H1 (cell line): ENCODE data around the gene GRM5. TPM values are rescaled to one million over a fixed set of nuclear protein-coding genes. Genes with fewer than 3 reads are reported as not detected.

Source experiments
- CTCF ChIA-PET: fragments of 300-600 bp; sonication (Branson Sonifier 250); formaldehyde crosslinking; loops from one replicate; lab custom pipeline; 2021; ENCODE audit not compliant: partially characterized antibody; lab: Charles Lee
- POLR2A ChIA-PET: fragments of 300-600 bp; sonication (Branson Sonifier 250); formaldehyde crosslinking; loops from one replicate; lab custom pipeline; 2021; ENCODE audit warnings: inconsistent platforms; ENCODE audit not compliant: partially characterized antibody; lab: Charles Lee
- DNase-seq, 2 experiments: peaks; one replicate each; pipeline versions ENCODE4 v3.0.0 to v3.0.0-alpha.2; 2010 to 2022; ENCODE audit warnings: low spot score in 2 of 2, low read depth in 1 of 2, mixed read lengths in 1 of 2
- FAIRE-seq: peaks from 2 replicates; lab custom pipeline; 2011; peaks lifted over from hg19 to GRCh38; lab: Jason Lieb, UNC
- H2AFZ ChIP-seq: 2 replicates; pipeline ENCODE4 v1.8.1; 2012; ENCODE audit warnings: low read length, inconsistent platforms
- H2AK5ac ChIP-seq: 2 replicates; pipeline ENCODE4 v1.6.1; 2013; ENCODE audit warnings: low read depth, low read length
- H2BK120ac ChIP-seq: replicated peaks from 2 replicates; pipeline ENCODE3; 2013; ENCODE audit warnings: low read depth, low read length, inconsistent platforms
- H2BK12ac ChIP-seq: 2 replicates; pipeline ENCODE4 v1.6.1; 2013; ENCODE audit warnings: low read depth, low read length
- H2BK15ac ChIP-seq: 2 replicates; pipeline ENCODE4 v1.6.1; 2013; ENCODE audit warnings: low read length
- H2BK20ac ChIP-seq: 2 replicates; pipeline ENCODE4 v1.6.1; 2013; ENCODE audit warnings: low read length
- H2BK5ac ChIP-seq: 2 replicates; pipeline ENCODE4 v1.6.1; 2013; ENCODE audit warnings: low read depth, low read length
- H3K14ac ChIP-seq: 2 replicates; pipeline ENCODE4 v1.6.1; 2013; ENCODE audit warnings: inconsistent platforms; ENCODE audit not compliant: insufficient read length
- H3K18ac ChIP-seq: 2 replicates; pipeline ENCODE4 v1.6.1; 2013; ENCODE audit warnings: low read length; ENCODE audit errors: extremely low read depth
- H3K23ac ChIP-seq: 2 replicates; pipeline ENCODE4 v1.6.1; 2013; ENCODE audit warnings: inconsistent platforms; ENCODE audit not compliant: insufficient read length
- H3K23me2 ChIP-seq: 2 replicates; pipeline ENCODE4 v1.6.1; 2013; ENCODE audit warnings: low read depth, low read length
- H3K27ac ChIP-seq: 2 replicates; pipeline ENCODE4 v1.6.1; 2011; ENCODE audit warnings: low read depth, low read length, inconsistent platforms
- H3K27me3 ChIP-seq, 4 experiments: replicated peaks in 1 of 4; 1 replicate in 1 of 4; 2 replicates in 3 of 4; pipeline versions ENCODE4 v1.6.1 to v1.8.1; 2011 to 2013; ENCODE audit warnings: low read length in 3 of 4, mild to moderate bottlenecking in 3 of 4, inconsistent platforms in 2 of 4, mixed read lengths in 2 of 4, moderate library complexity in 1 of 4; ENCODE audit not compliant: control insufficient read depth in 3 of 4, insufficient read depth in 3 of 4; ENCODE audit errors: extremely low read depth in 1 of 4
- H3K36me3 ChIP-seq, 4 experiments: 2 replicates each; pipeline versions ENCODE4 v1.6.1 to v1.8.1; 2011 to 2013; ENCODE audit warnings: mild to moderate bottlenecking in 4 of 4, low read length in 3 of 4, moderate library complexity in 2 of 4, control low read depth in 1 of 4, inconsistent platforms in 1 of 4; ENCODE audit not compliant: insufficient read depth in 4 of 4, control insufficient read depth in 2 of 4
- H3K4ac ChIP-seq: replicated peaks from 2 replicates; pipeline ENCODE3; 2013; ENCODE audit warnings: low read length, low read depth, mixed read lengths, inconsistent platforms; ENCODE audit not compliant: insufficient read length
- H3K4me1 ChIP-seq, 4 experiments: replicated peaks in 1 of 4; 1 replicate in 1 of 4; 2 replicates in 3 of 4; pipeline versions ENCODE4 v1.6.1 to v1.8.1; 2011 to 2013; ENCODE audit warnings: low read length in 3 of 4, inconsistent platforms in 2 of 4, mixed read lengths in 1 of 4; ENCODE audit not compliant: insufficient read depth in 4 of 4, control insufficient read depth in 3 of 4
- H3K4me2 ChIP-seq, 2 experiments: 2 replicates each; pipeline versions ENCODE4 v1.6.1 to v1.8.1; 2011 to 2013; ENCODE audit warnings: low read depth in 2 of 2, low read length in 2 of 2, control low read depth in 1 of 2, inconsistent platforms in 1 of 2, mild to moderate bottlenecking in 1 of 2; ENCODE audit not compliant: insufficient read depth in 1 of 2
- H3K4me3 ChIP-seq, 4 experiments: fragments of 200-600, 300-600 bp in 1 of 4; sonication (generic), shearing (Covaris generic), sonication (Bioruptor Twin) in 1 of 4; 2 replicates each; pipeline versions ENCODE4 v1.5.1 to v1.8.1; 2011 to 2016; ENCODE audit warnings: low read length in 4 of 4, low read depth in 3 of 4, control low read depth in 2 of 4, inconsistent platforms in 2 of 4, mild to moderate bottlenecking in 2 of 4, mixed read lengths in 1 of 4, moderate library complexity in 1 of 4; ENCODE audit not compliant: insufficient read depth in 2 of 4; ENCODE audit errors: extremely low read depth in 1 of 4
- H3K56ac ChIP-seq: replicated peaks from 2 replicates; pipeline ENCODE3; 2013; ENCODE audit warnings: low read depth, mild to moderate bottlenecking, mixed read lengths, low read length, inconsistent platforms; ENCODE audit not compliant: insufficient read length
- H3K79me1 ChIP-seq: 2 replicates; pipeline ENCODE4 v1.6.1; 2013; ENCODE audit warnings: low read depth, low read length, control low read depth
- H3K79me2 ChIP-seq, 2 experiments: 2 replicates each; pipeline versions ENCODE4 v1.6.1 to v1.8.1; 2012 to 2013; ENCODE audit warnings: low read length in 2 of 2, mild to moderate bottlenecking in 2 of 2, inconsistent platforms in 1 of 2; ENCODE audit not compliant: insufficient read depth in 2 of 2, control insufficient read depth in 1 of 2
- H3K9ac ChIP-seq, 4 experiments: replicated peaks in 1 of 4; 1 replicate in 1 of 4; 2 replicates in 3 of 4; pipeline versions ENCODE4 v1.6.1 to v1.8.1; 2011 to 2013; ENCODE audit warnings: low read depth in 3 of 4, low read length in 3 of 4, control low read depth in 2 of 4, mild to moderate bottlenecking in 2 of 4, moderate library complexity in 2 of 4, inconsistent platforms in 1 of 4; ENCODE audit errors: extremely low read depth in 1 of 4
- H3K9me3 ChIP-seq, 2 experiments: 2 replicates each; pipeline versions ENCODE4 v1.6.1 to v1.8.1; 2012 to 2013; ENCODE audit warnings: mild to moderate bottlenecking in 2 of 2, moderate library complexity in 2 of 2, control low read depth in 1 of 2, inconsistent platforms in 1 of 2, low read depth in 1 of 2, low read length in 1 of 2, mixed read lengths in 1 of 2; ENCODE audit not compliant: insufficient read depth in 2 of 2
- H4K20me1 ChIP-seq, 2 experiments: replicated peaks in 1 of 2; 2 replicates each; pipeline versions ENCODE3 to v1.8.1; 2011 to 2013; ENCODE audit warnings: inconsistent platforms in 2 of 2, low read length in 2 of 2, mild to moderate bottlenecking in 1 of 2; ENCODE audit not compliant: insufficient read depth in 2 of 2, control insufficient read depth in 1 of 2
- H4K5ac ChIP-seq: 2 replicates; pipeline ENCODE4 v1.6.1; 2013; ENCODE audit warnings: low read length, low read depth, mixed read lengths, inconsistent platforms; ENCODE audit not compliant: insufficient read length
- H4K8ac ChIP-seq: 2 replicates; pipeline ENCODE4 v1.8.0; 2013; ENCODE audit warnings: mild to moderate bottlenecking, moderate library complexity, low read length, inconsistent platforms; ENCODE audit not compliant: insufficient read depth; ENCODE audit errors: extremely low read depth
- H4K91ac ChIP-seq: replicated peaks from 2 replicates; pipeline ENCODE3; 2013; ENCODE audit warnings: low read length, mixed read lengths, inconsistent platforms; ENCODE audit not compliant: insufficient read length
- ATF3 ChIP-seq: IDR thresholded peaks from 2 replicates; pipeline ENCODE4 v1.6.1; 2011; ENCODE audit warnings: low read depth, mild to moderate bottlenecking, low read length; ENCODE audit not compliant: insufficient read depth
- TEAD4 ChIP-seq: IDR thresholded peaks from 2 replicates; pipeline ENCODE4 v1.6.1; 2012; ENCODE audit warnings: low read depth, low read length, inconsistent platforms, mixed read lengths
- polyA plus RNA-seq, 7 experiments: library from polyadenylated mRNA; depleted of rRNA in 3 of 7; stranded (reverse) in 5 of 7; unstranded in 2 of 7; fragments of >200 nt in 5 of 7; fragments of 200-250 nt in 2 of 7; gene quantifications; 1 replicate in 5 of 7; 2 replicates in 1 of 7; 4 replicates in 1 of 7; pipeline versions ENCODE4 v1.2.1 to v1.2.3, GENCODE V29; 2011 to 2013; ENCODE audit warnings: missing spikeins in 2 of 7, mixed read lengths in 2 of 7
- total RNA-seq: library from RNA; stranded (reverse); fragmentation: NEBNext Ultra II Directional; extraction: Animal tissue kit (Norgen Biotek cat#: 25700); gene quantifications from 2 replicates; pipeline ENCODE4 v1.2.1, GENCODE V29; 2021
- TF ChIP-seq, protein P1 (sequence below): IDR thresholded peaks from 2 replicates; pipeline ENCODE4 v1.6.1; 2012; ENCODE audit warnings: inconsistent platforms

GRM5 gene
- total and polyA plus RNA-seq, 2 of the 8 experiments (the other 6 are each of a cell fraction or from before 2014, with no cell fraction given), result 0.15 to 0.43 TPM

DNA sequence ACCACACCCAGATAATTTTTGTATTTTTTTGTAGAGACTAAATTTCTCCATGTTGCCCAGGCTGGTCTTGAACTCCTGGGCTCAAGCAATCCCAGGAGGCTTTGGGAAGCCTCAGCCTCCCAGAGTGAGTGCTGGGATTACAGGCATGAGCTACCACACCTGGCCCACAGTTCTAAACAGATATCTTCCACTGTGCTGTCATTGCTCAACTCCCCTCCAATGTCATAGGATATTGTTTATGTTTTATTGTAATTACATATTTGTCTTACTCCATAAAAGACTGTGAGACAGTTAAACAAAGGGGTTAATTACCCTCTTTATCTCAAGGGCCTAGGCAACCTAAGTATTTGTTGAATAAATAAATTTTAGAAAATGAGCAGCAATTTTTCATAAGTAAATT lies 204.2 kb downstream of the GRM5 start:
- Histone ChIP-seq H2BK5ac (no peak overlapping the region), H3K79me1 (no peaks in the 10 kb centered on the region), H2BK12ac (no peak overlapping the region), H3K23me2 (no peaks in the 10 kb centered on the region), H4K91ac (no peak overlapping the region), H2AFZ (no peak overlapping the region), H3K36me3 (no peaks in the 10 kb centered on the region), H3K23ac (no peak overlapping the region), H3K9ac (no peak overlapping the region), H4K5ac (no peak overlapping the region), H4K8ac (no peak overlapping the region), H3K18ac (no peak overlapping the region), H3K27me3 (no peaks in the 10 kb centered on the region), H3K4me3 (no peak overlapping the region), H3K4me1 (no peaks in the 10 kb centered on the region), H4K20me1 (no peaks in the 10 kb centered on the region), H3K79me2 (no peaks in the 10 kb centered on the region), H3K27ac (no peak overlapping the region), H3K9me3 (no peaks in the 10 kb centered on the region), H2AK5ac (no peak overlapping the region), H3K56ac (no peak overlapping the region), H3K4me2 (no peak overlapping the region), H2BK20ac (no peak overlapping the region), H3K14ac (no peak overlapping the region), H2BK120ac (no peak overlapping the region), H2BK15ac (no peak overlapping the region), H3K4ac (no peak overlapping the region)
- FAIRE-seq (no peak), DNase-seq (no peak)
- TF ChIP-seq TEAD4 (no peak), ATF3 (no peak)
- TF ChIP-seq, protein P1, sequence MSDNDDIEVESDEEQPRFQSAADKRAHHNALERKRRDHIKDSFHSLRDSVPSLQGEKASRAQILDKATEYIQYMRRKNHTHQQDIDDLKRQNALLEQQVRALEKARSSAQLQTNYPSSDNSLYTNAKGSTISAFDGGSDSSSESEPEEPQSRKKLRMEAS, result no peak
- CTCF ChIA-PET, result no interaction called here
- POLR2A ChIA-PET, result no interaction called here
